Caco-2 (cell line): ENCODE measurements around the gene CISD3. TPM values are rescaled to one million over a fixed set of nuclear protein-coding genes. Genes with fewer than 3 reads are reported as not detected.

Experiments used
- BruUV-seq: library from RNA; stranded (reverse); fragments of 400-500 nt; replicated peaks from 2 replicates; lab custom pipeline; 2021; lab: Mats Ljungman, UMichigan
- CTCF ChIA-PET: fragments of 300-600 bp; sonication (Branson Sonifier 250); formaldehyde crosslinking; loops from one replicate; lab custom pipeline; 2022; ENCODE audit warnings: antibody characterized with exemption; lab: Charles Lee
- POLR2A ChIA-PET: fragments of 300-600 bp; sonication (Branson Sonifier 250); formaldehyde crosslinking; loops from one replicate; lab custom pipeline; 2022; ENCODE audit warnings: antibody characterized with exemption; lab: Charles Lee
- DNase-seq, 2 experiments: peaks; one replicate each; pipeline versions ENCODE4 v3.0.0 to v3.0.0-alpha.2; 2020 to 2022
- H3K27me3 ChIP-seq: replicated peaks from 2 replicates; pipeline ENCODE4 v1.6.0; 2011; ENCODE audit warnings: low read length; ENCODE audit not compliant: control insufficient read depth, insufficient read depth
- H3K36me3 ChIP-seq: 2 replicates; pipeline ENCODE4 v1.5.1; 2011; ENCODE audit warnings: low read length; ENCODE audit not compliant: control insufficient read depth, insufficient read depth
- H3K4me1 ChIP-seq: fragments of 250-450 bp; sonication (Bioruptor Pico); 2 replicates; pipeline ENCODE4 v1.5.1; 2020; ENCODE audit warnings: mild to moderate bottlenecking
- H3K4me3 ChIP-seq: 2 replicates; pipeline ENCODE4 v1.5.1; 2011; ENCODE audit warnings: low read depth, mild to moderate bottlenecking, control low read depth, low read length
- H3K9me3 ChIP-seq: fragments of 250-450 bp; sonication (Bioruptor Pico); 2 replicates; pipeline ENCODE4 v1.5.1; 2020; ENCODE audit warnings: mild to moderate bottlenecking, moderate library complexity
- H3K27ac Mint-ChIP-seq: one replicate; pipeline ENCODE4 v1.8.0; 2022; ENCODE audit warnings: mixed read lengths; ENCODE audit not compliant: unreplicated experiment
- H3K27me3 Mint-ChIP-seq: one replicate; pipeline ENCODE4 v1.8.0; 2022; ENCODE audit warnings: mixed read lengths; ENCODE audit not compliant: insufficient read depth, unreplicated experiment
- H3K36me3 Mint-ChIP-seq: one replicate; pipeline ENCODE4 v1.8.0; 2022; ENCODE audit warnings: mild to moderate bottlenecking, mixed read lengths; ENCODE audit not compliant: insufficient read depth, unreplicated experiment
- H3K4me1 Mint-ChIP-seq: one replicate; pipeline ENCODE4 v1.8.0; 2022; ENCODE audit warnings: low read depth, mixed read lengths; ENCODE audit not compliant: unreplicated experiment
- H3K4me3 Mint-ChIP-seq: one replicate; pipeline ENCODE4 v1.8.0; 2022; ENCODE audit warnings: mild to moderate bottlenecking, moderate library complexity, mixed read lengths; ENCODE audit not compliant: unreplicated experiment
- H3K9me3 Mint-ChIP-seq: one replicate; pipeline ENCODE4 v1.8.0; 2022; ENCODE audit warnings: mixed read lengths; ENCODE audit not compliant: unreplicated experiment
- intact Hi-C: fragments of 100-400 bp; cut with micrococcal nuclease; formaldehyde crosslinking; loops from one replicate; pipeline ENCODE4 v1.10.0; 2022; ENCODE audit not compliant: unreplicated experiment
- total RNA-seq: library from RNA; stranded (reverse); gene quantifications from 2 replicates; pipeline ENCODE4 v1.2.3, GENCODE V29; 2022
- TF ChIP-seq, protein P1 (sequence below), 2 experiments: fragments of 200-600 bp in 1 of 2; IDR thresholded peaks; 1 replicate in 1 of 2; 2 replicates in 1 of 2; pipeline versions ENCODE4 v1.5.1 to v1.8.0; 2011 to 2022; ENCODE audit warnings: antibody characterized with exemption in 1 of 2, control low read depth in 1 of 2, inconsistent platforms in 1 of 2, low read depth in 1 of 2, low read length in 1 of 2, mild to moderate bottlenecking in 1 of 2, moderate library complexity in 1 of 2; ENCODE audit not compliant: insufficient read depth in 1 of 2, severe bottlenecking in 1 of 2, unreplicated experiment in 1 of 2

The CISD3 gene
- total RNA-seq, 1 experiment from 2014 or later = 16.6 TPM

GRCh38 chr17:38738007-38738662, 8.0 kb downstream of the CISD3 start:
- TF ChIP-seq, protein P1, sequence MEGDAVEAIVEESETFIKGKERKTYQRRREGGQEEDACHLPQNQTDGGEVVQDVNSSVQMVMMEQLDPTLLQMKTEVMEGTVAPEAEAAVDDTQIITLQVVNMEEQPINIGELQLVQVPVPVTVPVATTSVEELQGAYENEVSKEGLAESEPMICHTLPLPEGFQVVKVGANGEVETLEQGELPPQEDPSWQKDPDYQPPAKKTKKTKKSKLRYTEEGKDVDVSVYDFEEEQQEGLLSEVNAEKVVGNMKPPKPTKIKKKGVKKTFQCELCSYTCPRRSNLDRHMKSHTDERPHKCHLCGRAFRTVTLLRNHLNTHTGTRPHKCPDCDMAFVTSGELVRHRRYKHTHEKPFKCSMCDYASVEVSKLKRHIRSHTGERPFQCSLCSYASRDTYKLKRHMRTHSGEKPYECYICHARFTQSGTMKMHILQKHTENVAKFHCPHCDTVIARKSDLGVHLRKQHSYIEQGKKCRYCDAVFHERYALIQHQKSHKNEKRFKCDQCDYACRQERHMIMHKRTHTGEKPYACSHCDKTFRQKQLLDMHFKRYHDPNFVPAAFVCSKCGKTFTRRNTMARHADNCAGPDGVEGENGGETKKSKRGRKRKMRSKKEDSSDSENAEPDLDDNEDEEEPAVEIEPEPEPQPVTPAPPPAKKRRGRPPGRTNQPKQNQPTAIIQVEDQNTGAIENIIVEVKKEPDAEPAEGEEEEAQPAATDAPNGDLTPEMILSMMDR (IDR thresholded peaks at IDR 0.05; ENCODE audit: insufficient read depth in 1 of 2, low read depth in 1 of 2, low read length in 1 of 2, severe bottlenecking in 1 of 2, unreplicated experiment in 1 of 2) = no peak
- Mint-ChIP-seq H3K4me1 (peaks cover 7% of the 10 kb centered on the region), H3K4me3 (no peak overlapping the region), H3K27ac (no peak overlapping the region), H3K36me3 (peaks cover 80% of the 10 kb centered on the region), H3K27me3 (no peaks in the 10 kb centered on the region), H3K9me3 (no peaks in the 10 kb centered on the region)
- Histone ChIP-seq H3K27me3 (no peaks in the 10 kb centered on the region), H3K36me3 (peaks cover 3% of the 10 kb centered on the region), H3K4me1 (peaks cover 7% of the 10 kb centered on the region), H3K4me3 (no peak overlapping the region), H3K9me3 (no peaks in the 10 kb centered on the region)
- ChIA-PET POLR2A (no interaction called here), CTCF (no interaction called here)
- DNase-seq = no peak
- intact Hi-C loops = no loop called here
- no TSS peak for BruUV-seq

GRCh38 chr17:38738686-38739085, 8.5 kb downstream of the CISD3 start:
- intact Hi-C loops = no loop called here
- ChIA-PET CTCF (no interaction called here), POLR2A (no interaction called here)
- H3K4me3 ChIP-seq = no peak overlapping the region
- TF ChIP-seq, protein P1 (IDR thresholded peaks at IDR 0.05; ENCODE audit: insufficient read depth in 1 of 2, low read depth in 1 of 2, low read length in 1 of 2, severe bottlenecking in 1 of 2, unreplicated experiment in 1 of 2) = no peak
- Mint-ChIP-seq H3K27me3 (no peaks in the 10 kb centered on the region), H3K36me3 (peaks cover 75% of the 10 kb centered on the region), H3K9me3 (no peaks in the 10 kb centered on the region), H3K4me1 (peaks cover 11% of the 10 kb centered on the region), H3K4me3 (no peak overlapping the region), H3K27ac (no peak overlapping the region)
- DNase-seq = no peak
- H3K4me1 ChIP-seq = peaks cover 6% of the 10 kb centered on the region
- H3K27me3 ChIP-seq = no peaks in the 10 kb centered on the region
- H3K9me3 ChIP-seq = no peaks in the 10 kb centered on the region
- BruUV-seq = no TSS peak
- peaks cover 3% of the 10 kb centered on the region for H3K36me3 ChIP-seq

DNA sequence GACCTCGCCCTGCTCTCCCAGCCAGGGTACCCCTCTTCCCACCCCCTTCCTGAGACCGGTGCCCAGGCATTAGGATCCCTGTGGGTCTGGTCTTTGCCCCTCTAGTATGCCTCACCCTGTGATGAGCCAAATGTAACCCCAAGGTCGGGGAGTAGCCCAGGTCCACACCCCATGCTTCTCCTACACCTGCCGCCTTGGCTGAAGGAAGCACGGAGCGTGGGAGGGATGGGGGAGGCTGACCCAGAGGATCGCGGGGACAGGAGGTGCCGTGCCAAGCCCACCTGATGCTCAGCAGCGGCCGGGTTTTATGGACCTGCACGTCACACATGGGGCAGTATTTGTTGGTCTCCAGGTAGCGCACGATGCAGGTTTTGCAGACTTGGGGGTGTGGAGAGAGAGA, 9.2 kb downstream of the CISD3 start:
- no peaks in the 10 kb centered on the region for H3K9me3 ChIP-seq
- CTCF ChIA-PET = no interaction called here
- Mint-ChIP-seq H3K4me3 (no peak overlapping the region), H3K27me3 (no peaks in the 10 kb centered on the region), H3K4me1 (peaks cover 16% of the 10 kb centered on the region), H3K36me3 (peaks cover 69% of the 10 kb centered on the region), H3K9me3 (no peaks in the 10 kb centered on the region), H3K27ac (no peak overlapping the region)
- TF ChIP-seq, protein P1 (IDR thresholded peaks at IDR 0.05; ENCODE audit: insufficient read depth in 1 of 2, low read depth in 1 of 2, low read length in 1 of 2, severe bottlenecking in 1 of 2, unreplicated experiment in 1 of 2) = no peak
- no TSS peak for BruUV-seq
- no peaks in the 10 kb centered on the region for H3K27me3 ChIP-seq
- intact Hi-C loops = no loop called here
- no peak overlapping the region for H3K4me3 ChIP-seq
- DNase-seq = no peak
- peaks cover 3% of the 10 kb centered on the region for H3K36me3 ChIP-seq
- H3K4me1 ChIP-seq = no peaks in the 10 kb centered on the region; the same call in 1 of the 2 replicates
- POLR2A ChIA-PET = no interaction called here
